Neural cell (in vitro differentiated cells): ENCODE measurements around the gene ADORA2B. TPM values are rescaled to one million over a fixed set of nuclear protein-coding genes. Genes with fewer than 3 reads are reported as not detected.

Experiments used
- H2AFZ ChIP-seq: fragments of 200-600, 300-800 bp; sonication (generic), shearing (Covaris generic); 2 replicates; pipeline ENCODE4 v1.6.0; 2014; ENCODE audit warnings: low read depth, mild to moderate bottlenecking, antibody characterized with exemption, low read length, moderate library complexity
- H3F3A ChIP-seq: fragments of 200-600 bp; shearing (Covaris generic); 2 replicates; pipeline ENCODE4 v1.6.1; 2016; ENCODE audit warnings: mild to moderate bottlenecking, moderate library complexity, mixed read lengths, antibody characterized with exemption, low read length; ENCODE audit not compliant: insufficient read depth, poor library complexity, severe bottlenecking
- H3K27ac ChIP-seq: fragments of 200-600, 300-800 bp; sonication (generic), shearing (Covaris generic); 2 replicates; pipeline ENCODE4 v1.5.1; 2014; ENCODE audit warnings: mild to moderate bottlenecking, low read length, moderate library complexity
- H3K27me3 ChIP-seq: fragments of 300-800, 200-600 bp; sonication (generic), shearing (Covaris generic); 2 replicates; pipeline ENCODE4 v1.6.0; 2014; ENCODE audit warnings: mild to moderate bottlenecking, low read depth, low read length, moderate library complexity; ENCODE audit not compliant: insufficient read depth
- H3K36me3 ChIP-seq: fragments of 300-800, 200-600 bp; sonication (generic), shearing (Covaris generic); 2 replicates; pipeline ENCODE4 v1.5.1; 2014; ENCODE audit warnings: mild to moderate bottlenecking, antibody characterized with exemption, low read length, moderate library complexity; ENCODE audit not compliant: insufficient read depth
- H3K4me2 ChIP-seq: fragments of 300-800, 200-600 bp; sonication (generic), shearing (Covaris generic); 2 replicates; pipeline ENCODE4 v1.6.0; 2014; ENCODE audit warnings: mild to moderate bottlenecking, low read length
- H3K4me3 ChIP-seq: fragments of 300-800, 200-600 bp; sonication (generic), shearing (Covaris generic); 2 replicates; pipeline ENCODE4 v1.5.1; 2014; ENCODE audit warnings: mild to moderate bottlenecking, low read length, moderate library complexity
- H3K79me2 ChIP-seq: fragments of 200-600 bp; shearing (Covaris generic); replicated peaks from 2 replicates; pipeline ENCODE4 v1.6.0; 2014; ENCODE audit warnings: mild to moderate bottlenecking, low read length, moderate library complexity; ENCODE audit not compliant: insufficient read depth
- H3K9ac ChIP-seq: fragments of 300-800, 200-600 bp; sonication (generic), shearing (Covaris generic); 2 replicates; pipeline ENCODE4 v1.6.1; 2016; ENCODE audit warnings: mild to moderate bottlenecking, low read length, mixed read lengths
- H3K9me2 ChIP-seq: fragments of 200-600 bp; shearing (Covaris generic); 2 replicates; pipeline ENCODE4 v1.6.1; 2016; ENCODE audit warnings: mild to moderate bottlenecking, low read length, mixed read lengths; ENCODE audit not compliant: insufficient read depth
- H3K9me3 ChIP-seq: fragments of 200-600, 300-800 bp; sonication (generic), shearing (Covaris generic); 2 replicates; pipeline ENCODE4 v1.6.1; 2016; ENCODE audit warnings: mild to moderate bottlenecking, mixed run types, low read length, moderate library complexity, mixed read lengths
- H4K20me1 ChIP-seq: fragments of 200-600 bp; shearing (Covaris generic); 2 replicates; pipeline ENCODE4 v1.6.1; 2016; ENCODE audit warnings: mild to moderate bottlenecking, mixed run types; ENCODE audit not compliant: insufficient read depth
- CTCF ChIP-seq: fragments of 450-650 bp; IDR thresholded peaks from 2 replicates; pipeline ENCODE4 v1.5.1; 2014; ENCODE audit warnings: antibody characterized with exemption, mild to moderate bottlenecking, moderate library complexity; ENCODE audit not compliant: poor library complexity, severe bottlenecking
- EP300 ChIP-seq: fragments of 450-650 bp; conservative IDR thresholded peaks from 2 replicates; pipeline ENCODE4 v1.6.1; 2014; ENCODE audit warnings: antibody characterized with exemption, mild to moderate bottlenecking, moderate library complexity; ENCODE audit not compliant: poor library complexity, severe bottlenecking
- EZH2 ChIP-seq: fragments of 200-600, 300-800 bp; shearing (Covaris generic), sonication (generic); IDR thresholded peaks from 2 replicates; pipeline ENCODE4 v1.6.1; 2014; ENCODE audit warnings: antibody characterized with exemption, low read length, borderline replicate concordance, mild to moderate bottlenecking; ENCODE audit not compliant: insufficient read depth, poor library complexity, severe bottlenecking
- MXI1 ChIP-seq: fragments of 450-650 bp; conservative IDR thresholded peaks from 2 replicates; pipeline ENCODE4 v1.6.1; 2014; ENCODE audit warnings: antibody characterized with exemption, mild to moderate bottlenecking; ENCODE audit not compliant: poor library complexity, severe bottlenecking
- POLR2AphosphoS5 ChIP-seq: IDR thresholded peaks from 2 replicates; pipeline ENCODE4 v1.6.1; 2012
- RAD21 ChIP-seq: fragments of 450-650 bp; conservative IDR thresholded peaks from 2 replicates; pipeline ENCODE4 v1.6.1; 2014; ENCODE audit warnings: antibody characterized with exemption, mild to moderate bottlenecking, moderate library complexity
- SMC3 ChIP-seq: fragments of 450-650 bp; conservative IDR thresholded peaks from 2 replicates; pipeline ENCODE4 v1.6.1; 2014; ENCODE audit warnings: antibody characterized with exemption, mild to moderate bottlenecking, moderate library complexity; ENCODE audit not compliant: poor library complexity
- TAF1 ChIP-seq: IDR thresholded peaks from 2 replicates; pipeline ENCODE4 v1.6.1; 2012; ENCODE audit warnings: low read depth
- polyA plus RNA-seq: library from polyadenylated mRNA; depleted of rRNA; stranded (reverse); fragments of >200 nt; gene quantifications from 2 replicates; pipeline ENCODE4 v1.2.3, GENCODE V29; 2014
- TF ChIP-seq, protein P1 (sequence below): IDR thresholded peaks from 2 replicates; pipeline ENCODE4 v1.6.1; 2012; ENCODE audit warnings: borderline replicate concordance

ADORA2B gene
- polyA plus RNA-seq, 1 donor from 2014 or later = 0.78 TPM

GRCh38 chr17:15917021-15917437, 27.9 kb upstream of the ADORA2B start:
- no peak overlapping the region for H3K27ac ChIP-seq
- no peak overlapping the region for H2AFZ ChIP-seq
- no peaks in the 10 kb centered on the region for H3K9me2 ChIP-seq
- H3K4me2 ChIP-seq = no peak overlapping the region
- no peaks in the 10 kb centered on the region for H3K36me3 ChIP-seq
- TF ChIP-seq MXI1 (no peak), EP300 (no peak), EZH2 (no peak), RAD21 (no peak), SMC3 (no peak), TAF1 (no peak), CTCF (no peak), POLR2AphosphoS5 (no peak)
- TF ChIP-seq, protein P1, sequence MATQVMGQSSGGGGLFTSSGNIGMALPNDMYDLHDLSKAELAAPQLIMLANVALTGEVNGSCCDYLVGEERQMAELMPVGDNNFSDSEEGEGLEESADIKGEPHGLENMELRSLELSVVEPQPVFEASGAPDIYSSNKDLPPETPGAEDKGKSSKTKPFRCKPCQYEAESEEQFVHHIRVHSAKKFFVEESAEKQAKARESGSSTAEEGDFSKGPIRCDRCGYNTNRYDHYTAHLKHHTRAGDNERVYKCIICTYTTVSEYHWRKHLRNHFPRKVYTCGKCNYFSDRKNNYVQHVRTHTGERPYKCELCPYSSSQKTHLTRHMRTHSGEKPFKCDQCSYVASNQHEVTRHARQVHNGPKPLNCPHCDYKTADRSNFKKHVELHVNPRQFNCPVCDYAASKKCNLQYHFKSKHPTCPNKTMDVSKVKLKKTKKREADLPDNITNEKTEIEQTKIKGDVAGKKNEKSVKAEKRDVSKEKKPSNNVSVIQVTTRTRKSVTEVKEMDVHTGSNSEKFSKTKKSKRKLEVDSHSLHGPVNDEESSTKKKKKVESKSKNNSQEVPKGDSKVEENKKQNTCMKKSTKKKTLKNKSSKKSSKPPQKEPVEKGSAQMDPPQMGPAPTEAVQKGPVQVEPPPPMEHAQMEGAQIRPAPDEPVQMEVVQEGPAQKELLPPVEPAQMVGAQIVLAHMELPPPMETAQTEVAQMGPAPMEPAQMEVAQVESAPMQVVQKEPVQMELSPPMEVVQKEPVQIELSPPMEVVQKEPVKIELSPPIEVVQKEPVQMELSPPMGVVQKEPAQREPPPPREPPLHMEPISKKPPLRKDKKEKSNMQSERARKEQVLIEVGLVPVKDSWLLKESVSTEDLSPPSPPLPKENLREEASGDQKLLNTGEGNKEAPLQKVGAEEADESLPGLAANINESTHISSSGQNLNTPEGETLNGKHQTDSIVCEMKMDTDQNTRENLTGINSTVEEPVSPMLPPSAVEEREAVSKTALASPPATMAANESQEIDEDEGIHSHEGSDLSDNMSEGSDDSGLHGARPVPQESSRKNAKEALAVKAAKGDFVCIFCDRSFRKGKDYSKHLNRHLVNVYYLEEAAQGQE = no peak
- peaks cover 9% of the 10 kb centered on the region for H3K27me3 ChIP-seq
- no peak overlapping the region for H3K4me3 ChIP-seq
- no peaks in the 10 kb centered on the region for H3K79me2 ChIP-seq
- H3K9ac ChIP-seq = no peak overlapping the region
- no peaks in the 10 kb centered on the region for H3K9me3 ChIP-seq
- H3F3A ChIP-seq = no peaks in the 10 kb centered on the region
- H4K20me1 ChIP-seq = no peaks in the 10 kb centered on the region

DNA sequence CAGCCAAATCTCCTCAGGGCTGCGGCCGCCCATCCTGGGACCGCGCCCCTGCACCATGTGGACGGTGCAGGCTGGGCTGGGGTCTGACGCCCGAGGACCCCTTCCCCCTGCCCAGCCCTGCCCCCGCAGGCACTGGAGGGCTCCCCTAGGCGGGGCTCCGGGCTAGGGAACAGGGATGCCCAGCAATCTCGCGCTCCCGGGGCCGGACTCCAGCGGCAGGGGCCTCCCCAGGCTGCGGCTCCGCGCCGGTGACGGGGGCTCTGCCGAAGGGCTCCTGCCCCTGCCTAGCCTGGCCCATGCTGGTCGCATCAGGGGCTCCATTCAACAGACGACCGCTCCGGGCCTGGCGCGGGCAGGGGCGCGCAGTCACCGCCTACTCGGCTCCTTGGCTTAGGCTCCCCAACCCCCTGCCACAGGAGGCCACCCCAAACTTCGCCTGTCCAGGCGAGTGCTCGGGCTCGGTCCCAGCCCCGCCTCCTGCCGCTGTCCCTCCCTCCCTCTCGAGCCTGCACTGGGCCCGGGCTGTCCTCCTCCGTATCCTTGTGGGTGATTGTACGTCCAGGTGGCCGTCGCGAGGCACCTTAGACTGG, 27.4 kb upstream of the ADORA2B start:
- Histone ChIP-seq H2AFZ (no peak overlapping the region), H3K9ac (no peak overlapping the region), H3K36me3 (no peaks in the 10 kb centered on the region), H3K9me2 (no peaks in the 10 kb centered on the region), H3K79me2 (no peaks in the 10 kb centered on the region), H3F3A (no peaks in the 10 kb centered on the region), H3K4me2 (no peak overlapping the region), H3K9me3 (no peaks in the 10 kb centered on the region), H3K27me3 (peaks cover 9% of the 10 kb centered on the region), H3K4me3 (no peak overlapping the region), H3K27ac (no peak overlapping the region), H4K20me1 (no peaks in the 10 kb centered on the region)
- TF ChIP-seq EP300 (no peak), POLR2AphosphoS5 (no peak), EZH2 (no peak), CTCF (no peak), TAF1 (no peak), RAD21 (no peak), SMC3 (no peak), MXI1 (no peak)
- TF ChIP-seq, protein P1 = no peak
